ENCODE measurements around the gene TGFA. TPM values are rescaled to one million over a fixed set of nuclear protein-coding genes. Genes with fewer than 3 reads are reported as not detected.

TGFA gene
- total and polyA plus RNA-seq, 2 experiments from 2014 or later: 1.4 to 6.5 TPM

GRCh38 chr2:70501728-70502127, 51.9 kb downstream of the TGFA start:
- Histone ChIP-seq H3K4me2 (no peak overlapping the region), H2AFZ (no peak overlapping the region), H3K9me2 (ENCODE audit: insufficient read depth) (0 out of 2 replicates have a peak, but pooled peaks cover 6% of the 10 kb centered on the region), H3K4me3 (no peak overlapping the region), H3K27ac (ENCODE audit: low read depth) (no peak overlapping the region), H3F3A (replicated peaks; ENCODE audit: low read depth) (no peaks in the 10 kb centered on the region), H3K27me3 (ENCODE audit: insufficient read depth) (no peaks in the 10 kb centered on the region), H3K4me1 (ENCODE audit: insufficient read depth) (peaks cover 25% of the 10 kb centered on the region), H3K36me3 (ENCODE audit: insufficient read depth) (no peaks in the 10 kb centered on the region), H4K20me1 (replicated peaks; ENCODE audit: insufficient read depth) (no peaks in the 10 kb centered on the region), H3K79me2 (replicated peaks; ENCODE audit: insufficient read depth) (no peaks in the 10 kb centered on the region)
- ATAC-seq (no peak), DNase-seq (ENCODE audit: low spot score) (no peak)
- Mint-ChIP-seq H3K9me3 (no peaks in the 10 kb centered on the region), H3K4me3 (no peak overlapping the region), H3K27me3 (ENCODE audit: insufficient read depth, low read depth, poor library complexity) (peaks cover 1% of the 10 kb centered on the region), H3K27ac (no peak overlapping the region), H3K36me3 (ENCODE audit: low read depth) (no peaks in the 10 kb centered on the region), H3K4me1 (peaks cover 31% of the 10 kb centered on the region)
- TF ChIP-seq POLR2AphosphoS5 (IDR thresholded peaks at IDR 0.05; ENCODE audit: low read depth) (no peak), STAT1 (IDR thresholded peaks at IDR 0.05; ENCODE audit: unreplicated experiment) (no peak), ETS1 (IDR thresholded peaks at IDR 0.05) (no peak), EZH2 (IDR thresholded peaks at IDR 0.05; ENCODE audit: low read depth, unreplicated experiment) (no peak), ZNF114 (CRISPR knock-in tag; IDR thresholded peaks at IDR 0.05) (no peak), CREB1 (CRISPR knock-in tag; IDR thresholded peaks at IDR 0.05; ENCODE audit: low read depth) (no peak)

DNA sequence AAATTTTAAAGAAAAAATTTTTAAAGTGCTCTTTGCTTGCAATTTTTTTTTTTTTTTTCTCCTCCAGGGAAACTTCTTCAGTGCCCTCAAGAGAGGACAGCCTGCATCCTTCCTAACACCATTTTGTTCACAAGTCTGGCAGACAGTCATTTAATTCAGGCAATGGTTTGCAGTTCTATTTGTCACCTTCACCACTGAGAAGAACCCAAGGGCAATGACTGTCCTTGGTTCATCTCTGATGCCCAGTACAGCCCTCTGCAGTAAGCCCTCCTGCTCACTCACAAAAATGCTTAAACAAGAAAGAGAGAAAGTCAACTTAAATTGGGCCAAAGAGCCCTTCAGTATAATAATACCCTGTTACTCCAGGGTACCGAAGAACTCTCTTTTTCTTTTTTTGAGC, 52.4 kb downstream of the TGFA start:
- H3K4me3 ChIP-seq: no peak overlapping the region
- Mint-ChIP-seq H3K4me3 (no peak overlapping the region), H3K36me3 (ENCODE audit: low read depth) (no peaks in the 10 kb centered on the region), H3K27me3 (ENCODE audit: insufficient read depth, low read depth, poor library complexity) (peaks cover 3% of the 10 kb centered on the region), H3K9me3 (no peaks in the 10 kb centered on the region), H3K27ac (no peak overlapping the region), H3K4me1 (peaks cover 26% of the 10 kb centered on the region)
- H3K27ac ChIP-seq (ENCODE audit: low read depth): no peak overlapping the region
- H3K27me3 ChIP-seq (ENCODE audit: insufficient read depth): no peaks in the 10 kb centered on the region
- peaks cover 21% of the 10 kb centered on the region for H3K4me1 ChIP-seq (ENCODE audit: insufficient read depth)
- DNase-seq (ENCODE audit: low spot score) (no peak), ATAC-seq (no peak)
- TF ChIP-seq POLR2AphosphoS5 (IDR thresholded peaks at IDR 0.05; ENCODE audit: low read depth) (no peak), JUNB (IDR thresholded peaks at IDR 0.05; ENCODE audit: unreplicated experiment) (no peak), STAT1 (IDR thresholded peaks at IDR 0.05; ENCODE audit: unreplicated experiment) (no peak), EZH2phosphoT487 (IDR thresholded peaks at IDR 0.05; ENCODE audit: unreplicated experiment) (no peak), NANOG (IDR thresholded peaks at IDR 0.05; ENCODE audit: borderline replicate concordance) (no peak), CTCF (conservative IDR thresholded peaks at IDR 0.05; ENCODE audit: low read depth in 2 of 2) (no peak)
- TF ChIP-seq, protein P1, sequence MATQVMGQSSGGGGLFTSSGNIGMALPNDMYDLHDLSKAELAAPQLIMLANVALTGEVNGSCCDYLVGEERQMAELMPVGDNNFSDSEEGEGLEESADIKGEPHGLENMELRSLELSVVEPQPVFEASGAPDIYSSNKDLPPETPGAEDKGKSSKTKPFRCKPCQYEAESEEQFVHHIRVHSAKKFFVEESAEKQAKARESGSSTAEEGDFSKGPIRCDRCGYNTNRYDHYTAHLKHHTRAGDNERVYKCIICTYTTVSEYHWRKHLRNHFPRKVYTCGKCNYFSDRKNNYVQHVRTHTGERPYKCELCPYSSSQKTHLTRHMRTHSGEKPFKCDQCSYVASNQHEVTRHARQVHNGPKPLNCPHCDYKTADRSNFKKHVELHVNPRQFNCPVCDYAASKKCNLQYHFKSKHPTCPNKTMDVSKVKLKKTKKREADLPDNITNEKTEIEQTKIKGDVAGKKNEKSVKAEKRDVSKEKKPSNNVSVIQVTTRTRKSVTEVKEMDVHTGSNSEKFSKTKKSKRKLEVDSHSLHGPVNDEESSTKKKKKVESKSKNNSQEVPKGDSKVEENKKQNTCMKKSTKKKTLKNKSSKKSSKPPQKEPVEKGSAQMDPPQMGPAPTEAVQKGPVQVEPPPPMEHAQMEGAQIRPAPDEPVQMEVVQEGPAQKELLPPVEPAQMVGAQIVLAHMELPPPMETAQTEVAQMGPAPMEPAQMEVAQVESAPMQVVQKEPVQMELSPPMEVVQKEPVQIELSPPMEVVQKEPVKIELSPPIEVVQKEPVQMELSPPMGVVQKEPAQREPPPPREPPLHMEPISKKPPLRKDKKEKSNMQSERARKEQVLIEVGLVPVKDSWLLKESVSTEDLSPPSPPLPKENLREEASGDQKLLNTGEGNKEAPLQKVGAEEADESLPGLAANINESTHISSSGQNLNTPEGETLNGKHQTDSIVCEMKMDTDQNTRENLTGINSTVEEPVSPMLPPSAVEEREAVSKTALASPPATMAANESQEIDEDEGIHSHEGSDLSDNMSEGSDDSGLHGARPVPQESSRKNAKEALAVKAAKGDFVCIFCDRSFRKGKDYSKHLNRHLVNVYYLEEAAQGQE (IDR thresholded peaks at IDR 0.05; ENCODE audit: unreplicated experiment): no peak
- 0 out of 2 replicates have a peak, but pooled peaks cover 6% of the 10 kb centered on the region for H3K9me2 ChIP-seq (ENCODE audit: insufficient read depth)
- H3K4me2 ChIP-seq: no peak overlapping the region
- no peaks in the 10 kb centered on the region for H3K79me2 ChIP-seq (replicated peaks; ENCODE audit: insufficient read depth)
- no peaks in the 10 kb centered on the region for H3F3A ChIP-seq (replicated peaks; ENCODE audit: low read depth)
- no peaks in the 10 kb centered on the region for H3K36me3 ChIP-seq (ENCODE audit: insufficient read depth)
- no peaks in the 10 kb centered on the region for H4K20me1 ChIP-seq (replicated peaks; ENCODE audit: insufficient read depth)
- H2AFZ ChIP-seq: no peak overlapping the region
